Measurements from ENCODE around the gene IL6ST.

Gene IL6ST

DNA sequence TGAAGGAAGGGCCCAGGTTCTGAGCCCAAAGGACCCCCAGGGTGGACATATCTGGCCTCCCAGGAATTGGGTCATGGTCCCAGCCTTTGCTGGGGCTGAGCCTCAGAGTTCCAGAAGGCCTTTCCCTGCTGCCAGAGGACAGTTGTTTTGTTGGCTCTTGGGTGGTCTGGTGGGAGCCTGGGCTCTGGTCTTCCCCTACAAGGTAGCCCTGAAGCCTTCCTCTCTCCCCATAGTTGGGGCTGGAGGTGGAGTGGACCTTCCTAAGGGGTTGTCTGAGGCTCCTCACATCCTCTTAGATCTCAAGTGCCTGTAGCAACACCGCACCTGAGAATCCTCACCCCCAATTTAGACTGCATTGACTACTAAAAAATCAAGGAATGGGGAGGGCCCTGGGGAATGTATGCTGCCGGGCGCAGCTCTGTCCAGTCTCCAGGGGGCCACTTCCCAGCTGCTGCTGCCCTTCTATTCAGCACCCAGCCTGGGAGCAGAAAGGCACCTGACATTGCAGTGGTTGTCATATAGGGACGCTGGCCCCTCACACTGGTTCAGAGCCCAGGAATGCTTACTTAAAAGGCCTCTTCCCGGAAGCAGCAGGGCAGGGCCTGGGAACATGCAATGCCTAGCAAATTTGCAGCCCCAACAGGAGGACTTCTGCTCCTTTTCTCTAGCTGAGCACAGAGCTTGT lies 77.2 kb downstream of the IL6ST start:
- DNase-seq: no peak

GRCh38 chr5:55916986-55917385 lies 77.8 kb downstream of the IL6ST start:
- DNase-seq: no peak

GRCh38 chr5:55915783-55916182 lies 79.0 kb downstream of the IL6ST start:
- no peak for DNase-seq

GRCh38 chr5:55914971-55915370 lies 79.8 kb downstream of the IL6ST start:
- no peak for DNase-seq

GRCh38 chr5:55913466-55914413 lies 81.0 kb downstream of the IL6ST start:
- DNase-seq: no peak

GRCh38 chr5:55911784-55912653 lies 82.7 kb downstream of the IL6ST start:
- no peak for DNase-seq

GRCh38 chr5:55908804-55909203 lies 86.0 kb downstream of the IL6ST start:
- DNase-seq: no peak

DNA sequence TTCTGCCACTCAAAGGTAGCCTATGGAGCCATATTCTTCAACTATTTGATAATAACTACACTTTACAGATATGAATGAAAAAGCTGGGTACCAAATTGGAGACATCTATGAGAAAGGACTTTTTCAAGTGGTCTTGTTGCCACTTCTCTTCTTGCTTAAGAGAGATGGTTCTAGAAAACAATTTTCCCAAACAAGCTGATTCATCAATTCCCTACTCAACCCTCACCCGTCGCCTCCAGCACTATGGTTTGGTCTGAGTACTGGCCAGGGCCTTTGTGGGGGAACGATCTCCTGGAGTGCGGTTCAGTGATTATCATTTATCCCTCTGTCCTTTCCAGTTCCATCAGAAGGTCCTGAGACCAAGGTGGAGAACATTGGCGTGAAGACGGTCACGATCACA lies 86.8 kb downstream of the IL6ST start:
- no peak for DNase-seq

- DNase-seq: no peak
These were observed 89.5 kb downstream of the IL6ST start for GRCh38 chr5:55905251-55905650.

- no peak for DNase-seq
These were observed 90.6 kb downstream of the IL6ST start for GRCh38 chr5:55904152-55904551.

GRCh38 chr5:55903121-55903701 lies 91.6 kb downstream of the IL6ST start:
- DNase-seq: no peak

- DNase-seq: no peak
These were observed 92.1 kb downstream of the IL6ST start for GRCh38 chr5:55902696-55903095.

GRCh38 chr5:55900776-55901175 lies 94.0 kb downstream of the IL6ST start:
- no peak for DNase-seq

- no peak for DNase-seq
These were observed 94.7 kb downstream of the IL6ST start for GRCh38 chr5:55900068-55900467.

- DNase-seq: no peak
These were observed 95.4 kb downstream of the IL6ST start for GRCh38 chr5:55899344-55899743.

DNA sequence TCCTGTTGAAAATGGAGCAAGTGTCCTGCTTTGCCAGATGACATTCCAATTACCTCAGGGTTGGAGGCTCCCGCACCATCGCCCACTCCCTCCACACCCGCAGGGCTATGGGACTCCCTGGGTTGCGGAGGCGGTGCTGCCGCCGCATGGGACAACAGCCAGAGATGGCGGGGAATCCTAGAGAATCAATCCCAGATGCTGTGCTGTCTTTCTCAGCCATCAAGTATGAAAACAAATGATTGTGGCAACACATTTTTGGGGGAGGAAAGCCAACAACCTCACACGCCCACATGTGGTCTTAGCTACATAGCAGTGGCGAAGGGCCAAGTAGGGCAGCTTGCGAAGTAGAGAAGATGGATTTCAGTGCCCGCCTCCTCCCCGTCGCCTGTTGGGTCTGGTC lies 96.9 kb downstream of the IL6ST start:
- no peak for DNase-seq

DNA sequence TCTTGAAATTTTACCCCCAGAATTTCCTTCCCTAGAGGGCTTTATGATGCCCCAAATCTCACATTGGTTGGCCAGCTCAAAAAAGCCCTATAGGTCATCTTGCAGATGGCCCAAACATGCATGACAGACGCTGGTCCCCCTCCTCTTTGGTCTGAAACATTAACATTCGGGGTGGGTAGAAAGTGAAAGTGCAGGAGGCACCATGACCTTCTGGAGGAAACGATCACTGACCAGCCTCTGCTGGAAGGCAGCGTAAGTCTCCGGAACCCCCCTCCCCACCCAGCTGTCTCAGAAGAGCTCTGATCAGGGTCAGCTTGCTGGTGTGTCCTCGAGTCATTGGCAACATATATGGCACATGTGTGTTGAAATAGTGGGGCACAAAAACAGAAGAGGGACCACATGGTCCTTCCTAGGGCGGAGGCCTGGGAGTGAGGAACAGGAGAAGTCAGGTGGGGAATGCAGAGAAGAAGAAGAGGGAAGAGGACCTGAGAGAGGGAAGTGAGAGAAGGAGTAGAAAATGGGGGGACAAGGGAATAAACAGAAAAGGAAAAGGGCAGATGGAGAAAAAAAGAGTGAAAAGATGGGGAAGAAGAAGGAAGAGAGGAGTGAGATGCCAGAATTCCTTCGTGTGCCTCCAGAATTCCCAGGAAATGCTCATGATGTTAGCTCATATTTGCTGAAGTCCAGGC lies 97.4 kb downstream of the IL6ST start:
- no peak for DNase-seq

DNA sequence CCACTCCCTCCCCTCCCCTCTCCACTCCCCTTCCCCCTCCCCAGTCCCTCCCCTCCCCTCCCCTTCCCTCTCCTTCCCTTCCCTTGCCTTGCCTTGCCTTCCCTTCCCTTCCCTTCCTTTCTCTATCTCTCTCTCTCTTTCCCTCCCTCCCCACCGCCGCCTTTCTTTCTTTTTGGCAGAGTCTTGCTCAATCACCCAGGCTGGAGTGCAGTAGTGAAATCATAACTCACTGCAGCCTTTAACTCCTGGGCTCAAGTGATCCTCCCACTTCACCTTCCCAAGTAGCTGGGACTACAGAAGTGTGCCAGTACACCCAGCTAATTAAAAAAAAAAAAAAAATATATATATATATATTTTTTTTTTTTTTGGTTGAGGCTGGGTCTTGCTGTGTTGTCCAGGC lies 98.1 kb downstream of the IL6ST start:
- DNase-seq: no peak

DNA sequence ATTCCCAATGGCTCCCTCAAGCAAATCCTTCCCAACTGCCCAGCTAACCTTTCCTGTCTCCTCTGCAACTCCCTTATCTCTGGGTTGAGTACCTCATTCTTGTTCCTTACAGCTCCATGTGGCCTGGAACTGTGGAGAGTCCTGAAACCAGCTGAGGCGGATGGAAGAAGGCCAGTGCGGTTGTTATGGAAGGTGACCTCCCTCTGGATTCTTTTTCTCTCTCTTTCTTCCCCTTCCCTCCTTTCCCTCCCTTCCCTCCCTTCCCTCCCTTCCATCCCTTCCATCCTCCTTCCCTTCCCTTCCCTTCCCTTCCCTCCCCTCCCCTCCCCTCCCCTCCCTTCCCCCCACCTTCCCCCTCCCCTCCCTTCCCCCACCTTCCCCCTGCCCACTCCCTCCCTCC lies 98.5 kb downstream of the IL6ST start:
- DNase-seq: no peak

DNA sequence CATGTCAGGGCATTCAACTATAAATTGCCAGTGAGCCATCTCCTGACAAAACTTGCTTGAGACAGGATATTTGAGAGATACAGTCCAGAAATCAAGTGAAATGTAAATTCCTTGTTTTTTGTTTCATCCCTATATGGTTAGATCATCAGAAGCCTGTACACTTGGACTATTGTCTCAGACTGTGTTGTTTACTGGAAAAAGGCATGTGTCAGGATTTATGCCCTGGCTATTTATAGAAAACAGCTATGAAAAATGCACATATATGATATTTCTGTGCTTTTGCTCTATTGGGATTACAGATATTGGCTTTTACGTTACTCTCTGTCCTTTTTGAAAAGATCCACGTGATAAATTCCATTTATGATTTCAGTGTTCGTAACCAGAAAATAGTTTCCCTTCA lies 99.4 kb downstream of the IL6ST start:
- DNase-seq: no peak

GRCh38 chr5:55894135-55894534 lies 100.6 kb downstream of the IL6ST start:
- no peak for DNase-seq

DNA sequence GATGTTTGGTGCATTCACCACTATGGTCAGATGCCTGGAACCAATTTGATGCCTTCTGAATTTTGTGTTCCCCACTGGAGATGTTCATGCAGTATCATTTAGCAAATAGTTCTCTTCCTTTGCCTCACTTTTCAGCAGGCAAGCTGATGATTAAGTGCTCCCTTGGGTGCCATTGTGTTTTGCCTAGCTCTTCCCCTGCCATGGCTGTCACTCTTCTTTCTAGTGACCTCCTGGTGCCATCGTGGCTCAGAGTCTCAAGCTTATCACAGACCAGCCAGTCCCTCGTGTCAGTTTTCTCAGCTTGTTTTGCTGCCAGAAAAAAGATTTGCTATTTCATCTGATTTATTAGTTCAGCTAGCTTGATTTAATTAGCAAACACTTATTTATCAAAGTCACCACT lies 102.3 kb downstream of the IL6ST start:
- no peak for DNase-seq
